Choroid plexus epithelial cell (primary cell): ENCODE results near the gene FLRT2.

Source experiments
- DNase-seq: peaks from one replicate; pipeline ENCODE4 v3.0.0-alpha.2; 2010; ENCODE audit warnings: low read depth
- H3K4me3 ChIP-seq: 2 replicates; pipeline ENCODE4 v1.5.1; 2011; ENCODE audit warnings: low read depth, mild to moderate bottlenecking, control low read depth, low read length, moderate library complexity
- CTCF ChIP-seq: conservative IDR thresholded peaks from 2 replicates; pipeline ENCODE4 v1.5.1; 2011; ENCODE audit warnings: low read depth, mild to moderate bottlenecking, control low read depth, inconsistent platforms, low read length, moderate library complexity

Gene FLRT2

GRCh38 chr14:85530626-85531025 lies 682 bp downstream of the FLRT2 start:
- no peak for TF ChIP-seq CTCF
- DNase-seq, result no peak
- peak overlapping the region; percentile 84 for H3K4me3 ChIP-seq

GRCh38 chr14:85531141-85531586 lies 1.2 kb downstream of the FLRT2 start:
- H3K4me3 ChIP-seq, result peak overlapping the region; percentile 84
- DNase-seq, result peak; percentile 88
- no peak for TF ChIP-seq CTCF

GRCh38 chr14:85531587-85532373 lies 1.8 kb downstream of the FLRT2 start:
- peak; percentile 96 for DNase-seq
- TF ChIP-seq CTCF, result peak; percentile 74
- H3K4me3 ChIP-seq, result peak overlapping the region; percentile 84

GRCh38 chr14:85532374-85533022 lies 2.6 kb downstream of the FLRT2 start:
- TF ChIP-seq CTCF, result no peak
- DNase-seq, result no peak
- H3K4me3 ChIP-seq, result peak overlapping the region; percentile 84

GRCh38 chr14:85533023-85533860 lies 3.3 kb downstream of the FLRT2 start:
- no peak for TF ChIP-seq CTCF
- peak overlapping the region; percentile 84 for H3K4me3 ChIP-seq
- peak; percentile 90 for DNase-seq

- H3K4me3 ChIP-seq, result peak overlapping the region; percentile 84
- DNase-seq, result peak; percentile 34
- TF ChIP-seq CTCF, result no peak
Observed at GRCh38 chr14:85533861-85534291, 3.9 kb downstream of the FLRT2 start.
